GM19372 (cell line): ENCODE results near the gene GET4.
"Not testable (repeated sequence)": the region's sequence is repeated elsewhere in the genome, so short reads cannot be mapped to it uniquely, and the experiment has no call there.

Experiments used
- ATAC-seq: cut with Tn5 transposase; IDR thresholded peaks from one replicate; pipeline ENCODE4 v1.9.1; 2021; ENCODE audit warnings: mild to moderate bottlenecking, low read depth, moderate library complexity; ENCODE audit not compliant: unreplicated experiment

Gene GET4

DNA sequence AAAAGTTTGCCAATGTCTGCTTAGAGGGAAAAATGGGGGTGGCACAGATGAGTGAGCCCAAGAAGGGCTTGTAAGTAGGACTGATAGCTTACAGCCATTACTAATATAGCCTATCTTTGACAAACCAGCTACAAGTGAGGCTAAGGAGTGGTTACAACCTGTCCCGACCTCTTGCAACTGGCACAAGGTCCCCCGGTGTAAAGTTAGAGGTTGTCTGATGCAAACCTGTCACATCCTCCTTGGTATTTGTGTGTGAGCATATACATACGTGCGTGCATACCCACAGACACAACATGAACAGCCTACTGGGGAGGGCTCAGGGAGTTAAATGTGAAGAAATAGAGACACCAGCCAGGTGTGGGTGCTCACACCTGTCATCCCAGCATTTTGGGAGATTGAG lies 63.5 kb downstream of the GET4 start:
- ATAC-seq = no peak

DNA sequence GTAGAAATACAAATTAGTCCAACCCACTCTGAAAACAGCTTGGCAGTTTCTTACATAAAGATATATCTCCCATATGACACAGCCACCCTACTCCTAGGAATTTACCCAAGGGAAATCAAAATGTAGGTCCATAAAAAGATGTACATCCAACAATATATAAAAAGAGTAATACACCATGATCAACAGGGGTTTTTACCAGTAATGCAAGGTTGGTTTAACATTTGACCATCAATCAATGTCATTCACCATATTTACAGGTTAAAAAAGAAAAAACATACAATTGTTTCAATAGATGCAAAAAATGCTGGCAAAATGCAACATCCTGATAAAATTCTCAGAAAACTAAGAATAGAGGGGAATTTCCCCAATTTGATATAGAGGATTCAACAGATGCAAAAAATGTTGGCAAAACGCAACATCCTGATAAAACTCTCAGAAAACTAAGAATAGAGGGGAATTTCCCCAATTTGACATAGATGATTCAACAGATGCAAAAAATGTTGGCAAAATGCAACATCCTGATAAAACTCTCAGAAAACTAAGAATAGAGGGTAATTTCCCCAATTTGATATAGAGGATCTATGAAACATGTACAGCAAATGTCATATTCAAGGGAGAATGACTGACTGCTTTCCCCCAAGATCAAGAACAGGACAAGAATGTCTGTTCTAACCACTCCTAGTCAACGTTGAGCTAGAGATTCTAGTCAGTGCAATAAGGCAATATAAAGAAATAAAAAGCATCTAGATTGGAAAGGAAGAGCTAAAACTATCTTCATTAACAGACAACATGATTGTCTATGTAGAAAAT lies 64.5 kb downstream of the GET4 start:
- ATAC-seq = no peak

DNA sequence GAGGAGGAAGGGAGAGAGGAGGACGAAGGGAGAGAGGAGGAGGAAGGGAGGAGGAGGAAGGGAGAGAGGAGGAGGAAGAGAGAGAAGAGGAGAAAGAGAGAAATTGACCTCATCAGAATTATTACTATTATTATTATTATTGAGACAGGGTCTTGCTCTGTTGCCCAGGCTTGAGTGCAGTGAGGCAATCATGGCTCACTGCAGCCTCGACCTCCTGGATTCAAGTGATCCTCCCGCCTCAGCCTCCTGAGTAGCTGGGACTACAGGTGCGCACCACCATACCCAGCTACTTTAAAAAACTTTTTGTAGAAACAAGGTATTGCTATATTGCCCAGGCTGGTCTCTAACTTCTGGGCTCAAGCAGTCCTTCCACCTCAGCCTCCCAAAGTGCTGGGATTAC lies 67.4 kb downstream of the GET4 start:
- not testable (repeated sequence) for ATAC-seq

DNA sequence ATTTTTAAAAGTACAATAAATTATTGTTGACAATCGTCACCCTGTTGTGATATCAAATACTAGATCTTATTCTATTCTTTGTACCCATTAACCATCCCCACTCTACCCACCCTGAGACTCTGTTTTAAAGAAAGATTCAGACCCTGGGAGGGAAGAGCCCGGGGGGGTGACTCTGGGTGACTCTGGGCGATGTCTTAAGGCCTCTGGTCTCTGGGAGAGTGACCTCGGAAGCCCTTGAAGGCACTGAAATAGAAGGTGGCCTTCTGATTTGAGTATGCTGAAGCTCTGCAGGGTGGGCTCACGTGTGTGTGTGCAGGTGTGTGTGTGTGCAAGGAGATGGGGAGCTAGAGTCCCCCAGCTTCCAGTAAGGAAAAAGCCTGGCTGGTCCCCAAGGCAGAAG lies 68.4 kb downstream of the GET4 start:
- ATAC-seq = no peak

DNA sequence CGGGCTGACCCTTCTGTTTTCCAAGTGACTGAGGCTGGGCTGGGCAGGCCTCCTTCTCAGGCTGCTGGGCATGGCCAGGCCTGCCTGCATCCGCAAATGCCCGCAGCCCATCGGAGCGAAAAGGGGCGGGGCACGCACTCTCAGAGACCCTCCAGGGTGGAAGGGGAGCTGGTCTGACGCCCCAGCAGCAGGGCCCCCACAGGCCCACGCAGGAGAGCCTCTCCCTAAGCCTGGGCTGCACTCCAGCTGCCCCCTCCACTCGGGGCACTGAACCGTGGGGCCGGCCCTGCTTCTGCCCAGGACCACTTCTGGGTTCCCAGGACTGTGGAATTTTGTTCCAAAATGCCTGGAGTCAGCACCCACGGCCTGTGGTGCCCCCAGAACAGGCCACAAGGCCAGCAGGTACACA lies 68.8 kb downstream of the GET4 start:
- no peak for ATAC-seq

DNA sequence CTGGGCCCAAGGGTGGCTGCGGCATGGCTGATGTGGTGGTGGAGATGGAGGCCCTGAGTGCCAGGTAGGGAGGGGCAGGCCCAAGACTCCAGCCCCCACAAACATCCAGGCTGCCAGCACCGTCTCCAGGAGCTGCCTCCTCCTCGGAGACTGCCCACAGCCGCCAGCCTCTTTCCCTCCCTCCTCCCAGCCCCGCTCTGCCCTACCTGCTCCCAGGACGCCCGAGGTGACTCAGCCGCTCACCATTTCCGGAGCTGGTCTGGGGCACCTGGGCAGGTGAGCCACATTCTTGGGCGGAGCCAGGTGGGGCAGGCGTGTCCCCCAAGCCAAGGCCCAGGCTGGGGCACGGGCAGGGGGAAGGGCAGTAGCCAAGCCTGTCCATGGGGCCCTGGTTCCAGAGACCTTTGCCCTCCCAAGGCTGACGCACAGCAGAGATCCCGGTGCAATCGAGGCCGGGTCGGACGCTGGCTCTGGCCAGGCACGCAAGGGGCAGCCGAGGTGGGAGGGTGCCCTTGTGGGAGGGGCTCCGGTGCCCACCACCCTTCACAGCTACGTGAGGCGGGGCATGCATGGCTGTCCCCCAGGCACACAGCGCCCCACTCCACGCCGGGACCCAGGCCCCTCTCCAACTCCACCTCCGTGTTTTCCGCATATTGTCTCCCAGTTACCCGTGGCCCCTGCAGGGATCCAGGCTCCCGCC lies 69.4 kb downstream of the GET4 start:
- ATAC-seq = no peak
